ENCODE results near the gene MAN1A1.

- TF ChIP-seq CTCF (conservative IDR thresholded peaks at IDR 0.05; ENCODE audit: low read depth, low read length) (no peak), EZH2 (IDR thresholded peaks at IDR 0.05; ENCODE audit: borderline replicate concordance, low read depth, low read length, poor library complexity, severe bottlenecking) (no peak)
Measured at GRCh38 chr6:119311514-119312142, 37.9 kb downstream of the MAN1A1 start.

All from A673 (cell line).